ENCODE data around the gene CCT7. TPM values are rescaled to one million over a fixed set of nuclear protein-coding genes. Genes with fewer than 3 reads are reported as not detected.
A peak's percentile ranks its signal among the peaks of the same experiment; 100 is the strongest.

The CCT7 gene
- total RNA-seq, 1 donor = 330 TPM

DNA sequence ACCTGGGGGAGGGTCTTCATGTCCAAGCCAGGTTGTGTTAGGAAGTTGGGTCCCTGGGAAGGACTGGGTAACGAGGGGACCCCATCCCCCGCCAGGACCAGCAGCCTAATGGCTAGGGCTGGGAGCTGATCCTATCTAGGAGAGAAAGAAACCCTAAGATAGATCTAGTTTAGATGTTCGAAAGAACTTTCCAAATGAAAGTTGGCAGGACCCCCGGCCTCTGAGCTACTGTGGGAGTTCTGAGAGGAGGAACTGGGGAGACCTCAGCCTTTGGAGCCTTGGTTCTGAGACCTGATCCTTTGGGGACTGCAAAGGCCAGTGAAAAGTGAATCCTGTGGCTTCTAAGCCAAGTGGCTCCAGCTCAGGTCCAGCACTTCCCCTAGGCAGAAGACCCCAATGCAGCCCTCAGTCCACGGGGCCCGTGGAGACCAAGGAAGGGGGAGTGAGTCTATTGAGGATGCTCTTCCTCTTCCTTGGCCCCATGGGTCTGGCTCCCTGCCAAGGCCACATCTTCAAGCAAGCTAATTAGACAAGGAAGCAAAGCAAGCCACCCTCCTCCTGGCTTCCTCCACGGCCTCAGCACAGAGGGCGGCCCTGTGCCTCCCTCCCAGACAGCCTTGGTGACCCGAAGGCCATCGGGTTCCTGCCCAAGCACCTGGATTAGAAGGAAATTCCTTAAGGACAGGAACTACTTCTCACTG is 23.5 kb downstream of the CCT7 start:
- no peak overlapping the region for H3K4me3 ChIP-seq (ENCODE audit: low read depth, low read length)
- TF ChIP-seq, protein P1, sequence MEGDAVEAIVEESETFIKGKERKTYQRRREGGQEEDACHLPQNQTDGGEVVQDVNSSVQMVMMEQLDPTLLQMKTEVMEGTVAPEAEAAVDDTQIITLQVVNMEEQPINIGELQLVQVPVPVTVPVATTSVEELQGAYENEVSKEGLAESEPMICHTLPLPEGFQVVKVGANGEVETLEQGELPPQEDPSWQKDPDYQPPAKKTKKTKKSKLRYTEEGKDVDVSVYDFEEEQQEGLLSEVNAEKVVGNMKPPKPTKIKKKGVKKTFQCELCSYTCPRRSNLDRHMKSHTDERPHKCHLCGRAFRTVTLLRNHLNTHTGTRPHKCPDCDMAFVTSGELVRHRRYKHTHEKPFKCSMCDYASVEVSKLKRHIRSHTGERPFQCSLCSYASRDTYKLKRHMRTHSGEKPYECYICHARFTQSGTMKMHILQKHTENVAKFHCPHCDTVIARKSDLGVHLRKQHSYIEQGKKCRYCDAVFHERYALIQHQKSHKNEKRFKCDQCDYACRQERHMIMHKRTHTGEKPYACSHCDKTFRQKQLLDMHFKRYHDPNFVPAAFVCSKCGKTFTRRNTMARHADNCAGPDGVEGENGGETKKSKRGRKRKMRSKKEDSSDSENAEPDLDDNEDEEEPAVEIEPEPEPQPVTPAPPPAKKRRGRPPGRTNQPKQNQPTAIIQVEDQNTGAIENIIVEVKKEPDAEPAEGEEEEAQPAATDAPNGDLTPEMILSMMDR (IDR thresholded peaks at IDR 0.05; ENCODE audit: insufficient read depth, low read depth, low read length) = no peak
- no peak for DNase-seq (ENCODE audit: low read depth)

DNA sequence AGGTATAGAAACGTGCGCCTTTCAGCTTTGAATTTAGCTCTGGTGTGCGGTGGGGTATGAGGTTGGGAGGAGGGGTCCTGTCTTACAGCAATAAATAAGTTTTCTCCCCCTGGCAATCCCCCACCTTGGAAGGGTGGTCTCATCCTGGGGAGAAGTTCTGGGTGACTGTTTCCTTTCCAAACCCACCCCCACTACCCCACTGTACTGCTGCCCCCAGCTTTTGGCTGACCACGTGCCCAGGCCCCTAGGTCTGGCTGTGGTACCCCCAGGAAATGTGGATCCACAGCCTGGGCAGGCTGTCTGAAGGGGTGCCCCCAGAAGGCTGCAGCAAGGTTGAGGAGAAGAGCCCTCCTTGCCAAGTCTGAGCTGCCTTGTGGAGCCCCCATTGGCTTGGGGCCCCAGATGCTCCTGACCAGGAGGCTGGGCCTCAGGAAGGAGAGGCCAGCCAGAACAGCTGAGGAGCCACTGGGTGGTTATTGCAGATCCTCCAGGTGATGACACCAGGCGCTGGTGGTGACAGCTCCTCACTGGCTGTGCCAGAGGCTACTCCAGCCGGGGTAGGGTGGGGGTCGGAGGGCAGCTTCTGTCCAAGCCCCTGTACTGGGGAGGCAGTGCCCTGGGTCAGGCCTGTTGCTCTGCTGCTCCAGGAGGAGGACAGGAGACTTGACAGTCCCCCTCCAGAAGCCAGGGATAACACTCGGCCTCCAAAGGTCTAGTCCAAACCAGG is 24.2 kb downstream of the CCT7 start:
- H3K4me3 ChIP-seq (ENCODE audit: low read depth, low read length) = no peak overlapping the region
- TF ChIP-seq, protein P1 (IDR thresholded peaks at IDR 0.05; ENCODE audit: insufficient read depth, low read depth, low read length) = no peak
- DNase-seq (ENCODE audit: low read depth) = no peak

DNA sequence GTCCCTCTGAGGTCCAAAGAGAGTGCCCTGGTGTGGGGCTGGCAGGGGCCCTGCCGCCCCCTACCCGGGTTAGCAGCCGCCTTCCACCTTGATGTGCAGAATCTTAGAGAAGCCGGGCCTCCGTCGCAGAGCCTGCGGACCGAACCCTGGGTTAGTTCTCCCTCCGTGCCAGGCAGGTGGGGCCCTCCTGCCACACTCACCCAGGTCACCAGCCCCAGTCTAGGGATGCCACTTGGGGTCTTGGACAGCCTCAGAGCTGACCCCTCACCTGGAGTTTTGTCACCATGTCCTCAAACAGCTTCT is 24.8 kb downstream of the CCT7 start:
- no peak overlapping the region for H3K4me3 ChIP-seq (ENCODE audit: low read depth, low read length)
- TF ChIP-seq, protein P1 (IDR thresholded peaks at IDR 0.05; ENCODE audit: insufficient read depth, low read depth, low read length) = no peak
- DNase-seq (ENCODE audit: low read depth) = no peak

DNA sequence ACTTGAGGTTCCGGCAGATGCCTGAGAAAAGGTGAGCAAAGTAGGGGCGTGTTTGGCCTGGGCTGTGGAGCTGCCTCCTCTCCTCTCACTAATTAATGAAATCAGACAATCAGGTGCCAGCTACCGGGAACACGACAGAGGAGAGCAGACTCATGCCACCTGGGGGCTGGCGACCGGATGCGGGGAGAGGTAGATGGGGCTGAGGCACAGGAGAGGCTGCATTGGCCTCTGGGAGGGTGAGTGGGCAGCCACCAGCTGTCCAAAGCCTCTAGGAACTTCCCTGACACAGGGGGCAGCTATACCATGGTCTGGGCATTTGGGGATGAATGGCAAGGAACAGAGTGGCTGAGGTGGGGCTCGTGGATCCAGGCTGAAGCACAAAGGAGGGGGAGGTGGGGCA is 25.2 kb downstream of the CCT7 start:
- TF ChIP-seq, protein P1 (IDR thresholded peaks at IDR 0.05; ENCODE audit: insufficient read depth, low read depth, low read length) = no peak
- no peak overlapping the region for H3K4me3 ChIP-seq (ENCODE audit: low read depth, low read length)
- no peak for DNase-seq (ENCODE audit: low read depth)

DNA sequence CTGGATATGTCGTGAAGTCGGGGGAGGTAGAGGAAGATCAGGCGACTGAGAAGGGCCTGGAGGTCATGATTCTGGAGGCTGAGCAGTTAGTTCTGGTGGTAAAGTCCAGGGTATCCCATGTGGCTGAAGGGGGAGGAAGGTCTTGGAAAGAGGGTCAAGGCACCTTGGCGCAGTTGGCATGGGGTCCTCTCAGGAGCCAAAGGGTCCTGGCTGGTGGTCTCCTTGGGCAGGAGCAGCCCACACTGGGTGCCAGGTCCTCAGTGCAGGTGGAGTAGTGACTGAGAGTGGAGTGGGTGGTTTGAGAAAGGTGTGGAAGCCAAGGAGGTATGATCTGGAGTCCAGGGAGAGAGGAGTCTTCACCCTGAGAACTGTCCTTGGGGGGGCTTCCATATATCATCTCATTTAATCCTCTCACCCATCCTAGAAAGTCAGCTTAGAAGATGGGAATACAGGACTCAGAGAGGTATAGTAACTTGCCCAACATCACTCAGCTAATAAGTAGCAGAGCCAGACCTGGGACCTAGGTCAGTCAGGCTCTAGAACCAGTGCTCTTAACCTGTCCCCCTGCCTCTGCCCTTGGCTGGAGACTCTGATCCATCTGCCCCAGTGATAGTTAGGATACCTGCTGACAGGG is 25.7 kb downstream of the CCT7 start:
- no peak overlapping the region for H3K4me3 ChIP-seq (ENCODE audit: low read depth, low read length)
- DNase-seq (ENCODE audit: low read depth) = no peak
- TF ChIP-seq, protein P1 (IDR thresholded peaks at IDR 0.05; ENCODE audit: insufficient read depth, low read depth, low read length) = no peak

DNA sequence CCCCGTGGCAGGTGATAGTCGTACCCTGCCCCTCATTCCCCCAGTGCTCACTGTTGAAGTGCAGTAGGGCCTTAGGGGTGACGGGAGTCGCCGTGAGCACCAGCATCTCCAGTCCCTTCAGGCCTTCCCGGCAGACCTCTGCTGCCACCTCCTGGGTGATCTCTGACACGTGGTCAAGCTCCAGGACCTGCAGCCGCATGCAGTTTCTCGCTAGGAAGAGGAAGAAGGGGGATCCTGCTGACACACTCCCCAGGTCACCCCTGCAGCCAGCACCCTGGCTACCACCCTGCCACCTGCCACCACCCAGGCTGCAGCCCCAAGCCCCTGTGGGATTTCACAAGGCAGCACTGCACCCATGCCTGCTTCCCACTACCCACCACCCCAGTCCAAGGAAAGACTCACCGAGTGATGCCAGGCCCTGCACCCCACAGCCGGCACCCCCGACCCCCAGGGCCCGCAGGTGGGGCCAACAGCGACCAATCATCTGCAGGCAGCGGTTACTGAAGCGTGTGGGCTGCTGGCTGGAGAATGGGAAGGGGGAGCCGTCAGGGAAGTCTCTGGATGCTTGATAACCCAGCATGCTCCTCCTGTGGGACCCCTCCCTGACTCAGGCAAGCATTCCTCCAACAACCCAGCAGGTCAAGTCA is 26.4 kb downstream of the CCT7 start:
- no peak overlapping the region for H3K4me3 ChIP-seq (ENCODE audit: low read depth, low read length)
- TF ChIP-seq, protein P1 (IDR thresholded peaks at IDR 0.05; ENCODE audit: insufficient read depth, low read depth, low read length) = peak; percentile 50
- peak; percentile 49 for DNase-seq (ENCODE audit: low read depth)
